Gastroesophageal sphincter (tissue), 4 donors: ENCODE data around the gene PMF1. TPM values are rescaled to one million over a fixed set of nuclear protein-coding genes. Genes with fewer than 3 reads are reported as not detected.
A peak's percentile ranks its signal among the peaks of the same experiment; 100 is the strongest.

Experiments used
- ATAC-seq: fragments of 150-250 bp; one replicate; pipeline ENCODE4 v1.9.1; 2016; ENCODE audit warnings: mild to moderate bottlenecking, moderate library complexity
- H3K27ac ChIP-seq, 4 donors: fragments of 200-600 bp; sonication (generic) in 3 of 4; 1 replicate in 3 of 4; 2 replicates in 1 of 4; pipeline ENCODE4 v1.5.1; 2016 to 2019
- H3K27me3 ChIP-seq: fragments of 200-600 bp; sonication (generic); one replicate; pipeline ENCODE4 v1.5.1; 2019
- H3K36me3 ChIP-seq, 2 donors: fragments of 200-600 bp; sonication (generic); one replicate each; pipeline ENCODE4 v1.5.1; 2019; ENCODE audit warnings: control low read depth in 1 of 2
- H3K4me1 ChIP-seq, 3 donors: fragments of 200-600 bp; sonication (generic); 1 replicate in 2 of 3; 2 replicates in 1 of 3; pipeline ENCODE4 v1.5.1; 2016 to 2019; ENCODE audit warnings: control low read depth in 2 of 3
- H3K4me3 ChIP-seq, 2 donors: fragments of 200-600 bp; sonication (generic); one replicate each; pipeline ENCODE4 v1.5.1; 2019; ENCODE audit warnings: mild to moderate bottlenecking in 1 of 2, moderate library complexity in 1 of 2
- H3K9me3 ChIP-seq, 3 donors: fragments of 200-600 bp; sonication (generic); one replicate each; pipeline ENCODE4 v1.5.1; 2017 to 2019; ENCODE audit warnings: control low read depth in 2 of 3
- EP300 ChIP-seq: sonication (generic); formaldehyde crosslinking; IDR thresholded peaks from one replicate; pipeline ENCODE4 v1.6.1; 2017; ENCODE audit warnings: antibody characterized with exemption, mild to moderate bottlenecking
- POLR2A ChIP-seq, 2 donors: fragments of 450-650 bp; IDR thresholded peaks; one replicate each; pipeline ENCODE4 v1.6.1; 2017; ENCODE audit warnings: antibody characterized with exemption in 2 of 2, mild to moderate bottlenecking in 2 of 2, moderate library complexity in 1 of 2
- POLR2AphosphoS5 ChIP-seq: sonication (generic); formaldehyde crosslinking; IDR thresholded peaks from one replicate; pipeline ENCODE4 v1.6.1; 2017; ENCODE audit warnings: antibody characterized with exemption
- WGBS, 2 donors: methylation state at CpG; one replicate each; pipeline ENCODE4 v1.1.5; 2018; ENCODE audit warnings: low coverage in 1 of 2; 5-methylcytosine and 5-hydroxymethylcytosine counted together
- total RNA-seq, 4 donors: library from RNA; depleted of rRNA; stranded (reverse); fragments of >200 nt; gene quantifications; one replicate each; pipeline ENCODE4 v1.1.0, GENCODE V29; 2016
- TF ChIP-seq, protein P1 (sequence below), 4 experiments: fragments of 200-600 bp in 2 of 4; fragments of 450-650 bp in 2 of 4; sonication (generic) in 1 of 4; IDR thresholded peaks; one replicate each; pipeline ENCODE4 v1.5.1; 2017 to 2019; ENCODE audit warnings: antibody characterized with exemption in 4 of 4, mild to moderate bottlenecking in 2 of 4, moderate library complexity in 2 of 4

PMF1 gene
- total RNA-seq, 4 donors from 2014 or later = 49.3 to 58.9 (median 51.8) TPM

DNA sequence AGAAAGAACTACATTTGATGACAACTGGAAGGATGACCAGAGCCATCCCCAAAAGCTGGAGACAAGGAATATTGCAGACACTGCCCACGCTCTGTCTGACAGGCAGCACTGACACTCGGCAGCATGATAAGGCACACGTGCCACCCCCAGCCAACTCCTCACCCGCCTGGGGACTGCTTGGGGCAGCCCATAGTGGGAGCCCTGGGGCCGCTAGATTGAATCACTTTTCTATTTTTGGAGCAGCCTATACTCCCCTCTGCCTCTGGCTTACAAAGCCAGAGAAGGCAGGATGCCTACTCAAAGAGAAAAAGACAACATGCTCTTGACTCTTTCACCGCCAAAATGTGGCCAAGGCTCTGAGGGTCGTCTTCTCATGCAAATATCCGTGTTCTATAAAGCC lies 68.5 kb downstream of the PMF1 start:
- no peaks in the 10 kb centered on the region for H3K27me3 ChIP-seq
- H3K27ac ChIP-seq = no peak overlapping the region
- TF ChIP-seq POLR2A (IDR thresholded peaks at IDR 0.05) (no peak), EP300 (no peak), POLR2AphosphoS5 (no peak)
- TF ChIP-seq, protein P1, sequence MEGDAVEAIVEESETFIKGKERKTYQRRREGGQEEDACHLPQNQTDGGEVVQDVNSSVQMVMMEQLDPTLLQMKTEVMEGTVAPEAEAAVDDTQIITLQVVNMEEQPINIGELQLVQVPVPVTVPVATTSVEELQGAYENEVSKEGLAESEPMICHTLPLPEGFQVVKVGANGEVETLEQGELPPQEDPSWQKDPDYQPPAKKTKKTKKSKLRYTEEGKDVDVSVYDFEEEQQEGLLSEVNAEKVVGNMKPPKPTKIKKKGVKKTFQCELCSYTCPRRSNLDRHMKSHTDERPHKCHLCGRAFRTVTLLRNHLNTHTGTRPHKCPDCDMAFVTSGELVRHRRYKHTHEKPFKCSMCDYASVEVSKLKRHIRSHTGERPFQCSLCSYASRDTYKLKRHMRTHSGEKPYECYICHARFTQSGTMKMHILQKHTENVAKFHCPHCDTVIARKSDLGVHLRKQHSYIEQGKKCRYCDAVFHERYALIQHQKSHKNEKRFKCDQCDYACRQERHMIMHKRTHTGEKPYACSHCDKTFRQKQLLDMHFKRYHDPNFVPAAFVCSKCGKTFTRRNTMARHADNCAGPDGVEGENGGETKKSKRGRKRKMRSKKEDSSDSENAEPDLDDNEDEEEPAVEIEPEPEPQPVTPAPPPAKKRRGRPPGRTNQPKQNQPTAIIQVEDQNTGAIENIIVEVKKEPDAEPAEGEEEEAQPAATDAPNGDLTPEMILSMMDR (IDR thresholded peaks at IDR 0.05) = no peak
- H3K36me3 ChIP-seq = peaks cover 0 to 48% of the 10 kb centered on the region in 2 donors
- ATAC-seq = no peak
- peaks cover 4 to 44% (median 17%) of the 10 kb centered on the region in 3 donors for H3K4me1 ChIP-seq
- H3K9me3 ChIP-seq = no peaks in the 10 kb centered on the region
- WGBS, 2 donors = 29 to 39% methylated on average over 4 to 8 of the region's 8 CpGs
- peak overlapping the region in 1 of 2 donors; percentile 95 for H3K4me3 ChIP-seq

DNA sequence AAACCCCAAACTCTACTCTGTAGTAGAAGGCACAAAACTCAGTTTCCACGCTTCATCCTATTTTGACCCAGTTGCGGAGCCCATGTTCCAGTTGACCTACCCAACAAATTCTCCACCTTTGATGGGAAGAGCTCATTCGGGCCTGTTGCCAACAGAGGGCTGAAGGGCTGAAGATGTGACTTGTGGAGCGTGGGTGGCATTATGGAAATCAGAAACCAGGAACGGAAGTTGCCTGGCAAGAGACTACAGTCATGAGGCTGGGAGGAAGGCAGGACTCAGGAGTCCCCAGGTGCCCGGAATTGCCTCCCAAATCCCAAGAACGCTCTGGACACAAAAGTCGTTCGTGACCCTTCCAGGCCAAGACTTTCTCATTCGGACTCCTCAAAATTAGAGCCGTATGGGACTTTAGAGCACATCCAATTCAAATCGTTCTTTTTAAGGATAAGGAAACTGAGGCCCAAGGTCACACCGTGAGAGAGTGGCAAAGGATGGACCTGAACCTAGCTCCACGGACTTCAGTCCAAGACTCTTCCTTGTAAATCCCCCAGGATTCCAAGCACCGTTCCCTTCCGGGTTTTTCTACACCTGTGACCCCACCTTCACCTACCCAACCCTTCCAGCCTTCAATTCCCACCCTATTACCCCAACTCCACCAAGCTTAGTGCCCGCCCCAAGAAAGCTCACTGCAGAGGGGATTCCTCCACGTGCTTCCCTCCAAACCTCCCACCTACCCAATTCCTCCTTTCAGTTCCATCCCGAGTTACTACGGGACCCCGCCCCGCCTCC lies 69.1 kb downstream of the PMF1 start:
- TF ChIP-seq, protein P1 (IDR thresholded peaks at IDR 0.05) = no peak
- no peak for TF ChIP-seq POLR2AphosphoS5
- TF ChIP-seq POLR2A (IDR thresholded peaks at IDR 0.05) = no peak
- no peak for TF ChIP-seq EP300
- no peaks in the 10 kb centered on the region for H3K9me3 ChIP-seq
- peaks cover 0 to 45% of the 10 kb centered on the region in 2 donors for H3K36me3 ChIP-seq
- WGBS, 2 donors = 0 to 7% methylated on average over 14 to 16 of the region's 22 CpGs
- no peaks in the 10 kb centered on the region for H3K27me3 ChIP-seq
- H3K27ac ChIP-seq = peak overlapping the region; percentile 57 to 91 (median 91)
- peak overlapping the region; percentile 82 to 95 for H3K4me3 ChIP-seq
- peaks cover 4 to 44% (median 17%) of the 10 kb centered on the region in 3 donors for H3K4me1 ChIP-seq
- peak; percentile 1 for ATAC-seq

DNA sequence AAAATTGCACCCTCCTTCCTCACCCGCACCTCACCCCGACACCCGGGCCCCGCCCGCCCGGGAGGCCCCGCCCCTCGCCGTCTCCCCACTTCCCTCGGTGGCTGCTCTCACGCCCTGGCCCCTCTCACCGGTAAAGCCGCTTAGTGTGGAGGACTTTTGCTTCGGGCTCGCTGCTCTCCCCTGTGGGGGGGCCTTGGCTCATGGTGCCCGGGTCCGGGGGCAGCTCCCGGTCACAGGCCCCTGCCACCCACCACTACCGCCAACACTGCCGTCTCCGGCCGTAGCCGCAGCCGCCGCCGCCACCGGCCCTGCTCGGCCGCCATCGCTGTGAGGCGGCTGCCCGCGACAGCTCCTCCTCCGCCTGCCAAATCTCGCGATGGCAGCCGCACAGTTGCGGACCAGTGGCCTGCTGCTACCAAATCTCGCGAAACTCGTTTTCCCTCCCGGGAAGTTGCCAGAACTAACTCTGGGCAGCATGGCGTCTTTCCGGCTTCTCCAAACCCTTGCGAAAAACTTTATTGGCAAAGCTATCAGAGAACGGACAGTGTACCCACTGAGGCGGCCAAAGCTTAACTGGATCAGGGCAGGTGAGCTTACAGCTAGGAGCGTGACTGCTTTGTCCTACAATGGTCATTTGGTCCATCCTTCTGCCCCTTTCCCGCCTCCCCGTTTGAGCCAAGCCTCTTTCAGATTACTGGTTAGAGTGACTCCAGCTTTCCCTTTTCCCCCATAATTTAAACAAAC lies 69.8 kb downstream of the PMF1 start, which contains the start of gene SMG5:
Gene SMG5 (minus strand): TSS at position 347 of the 744 bp plus-strand sequence. CDS start 145 bp downstream, at position 202.
- ATAC-seq = peak; percentile 97
- H3K4me1 ChIP-seq = peaks cover 4 to 44% (median 17%) of the 10 kb centered on the region in 3 donors
- peak within 1 kb of the TSS; percentile 82 to 95 for H3K4me3 ChIP-seq
- TF ChIP-seq POLR2A (IDR thresholded peaks at IDR 0.05) (peak; percentile 90 to 94), POLR2AphosphoS5 (peak; percentile 79), EP300 (no peak)
- TF ChIP-seq, protein P1 (IDR thresholded peaks at IDR 0.05) = peak in 1 of 4 experiments; percentile 9
- no peaks in the 10 kb centered on the region for H3K9me3 ChIP-seq
- peak within 1 kb of the TSS; percentile 57 to 91 (median 91) for H3K27ac ChIP-seq
- 0 to 2% methylated on average over 5 to 12 of the region's 50 CpGs for WGBS, 2 donors
- peaks cover 0 to 38% of the 10 kb centered on the region in 2 donors for H3K36me3 ChIP-seq
- no peaks in the 10 kb centered on the region for H3K27me3 ChIP-seq

DNA sequence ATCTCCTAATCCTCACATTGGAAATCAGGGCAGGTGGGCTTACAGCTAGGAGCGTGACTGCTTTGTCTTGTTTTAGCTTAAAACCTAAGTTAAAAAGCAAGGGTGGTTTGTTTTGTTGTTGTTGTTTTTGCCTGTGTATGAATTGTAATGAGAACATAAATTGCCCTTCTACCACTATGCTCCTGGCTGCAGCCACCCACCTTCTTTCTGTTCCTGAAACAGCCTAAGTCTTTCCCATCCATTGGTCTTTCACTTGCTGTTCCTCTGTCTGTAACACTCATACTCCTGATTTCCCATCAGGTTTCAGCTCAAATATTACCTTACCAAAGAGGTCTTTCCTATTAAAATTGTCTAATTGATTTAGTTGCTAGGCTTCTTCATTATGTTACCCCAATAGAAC lies 70.7 kb downstream of the PMF1 start:
- TF ChIP-seq EP300 (no peak), POLR2AphosphoS5 (no peak), POLR2A (IDR thresholded peaks at IDR 0.05) (no peak)
- TF ChIP-seq, protein P1 (IDR thresholded peaks at IDR 0.05) = no peak
- Histone ChIP-seq H3K27ac (peak overlapping the region in 3 of 4 donors; percentile 91), H3K27me3 (no peaks in the 10 kb centered on the region), H3K36me3 (peaks cover 0 to 31% of the 10 kb centered on the region in 2 donors), H3K4me3 (peak overlapping the region; percentile 82 to 95), H3K9me3 (no peaks in the 10 kb centered on the region), H3K4me1 (peaks cover 4 to 44% (median 17%) of the 10 kb centered on the region in 3 donors)
- WGBS, 2 donors = 50% methylated on average over 1 of the region's 1 CpG
- ATAC-seq = no peak
